ENCODE data around the gene FANCC. TPM values are rescaled to one million over a fixed set of nuclear protein-coding genes. Genes with fewer than 3 reads are reported as not detected.

FANCC gene
- total RNA-seq, 2 donors from 2014 or later: 4.9 to 21.2 TPM

DNA sequence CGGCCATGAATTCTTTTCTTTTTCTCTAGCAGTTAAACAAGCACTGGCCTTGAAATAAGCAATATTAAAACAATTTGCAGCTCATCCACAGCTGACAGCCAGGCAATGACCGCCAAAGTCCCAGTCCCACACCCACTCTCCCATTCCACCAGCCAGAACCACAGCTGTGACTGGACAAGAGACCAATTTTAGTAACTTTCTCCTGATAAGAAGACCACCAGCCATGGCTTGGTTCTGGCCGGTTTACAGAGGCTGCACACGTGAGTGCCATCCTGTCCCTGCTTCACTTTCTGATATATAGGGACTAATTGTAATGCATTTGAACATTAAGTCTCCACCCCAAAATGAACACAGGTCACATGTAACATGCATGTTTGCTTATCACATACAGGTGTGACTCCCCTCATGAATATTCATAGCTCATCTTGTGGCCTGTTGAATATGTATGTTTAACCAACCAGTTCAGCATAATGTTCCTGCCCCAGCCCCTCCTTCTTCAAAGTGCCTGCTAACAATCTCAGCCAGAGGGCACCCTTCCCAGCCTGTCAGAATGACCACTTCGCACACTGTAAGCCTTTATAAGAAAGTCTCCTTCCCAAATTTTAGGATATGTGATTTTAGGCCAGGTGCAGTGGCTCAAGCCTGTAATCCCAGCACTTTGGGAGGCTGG is 23.9 kb upstream of the FANCC start:
- H3K27me3 ChIP-seq (replicated peaks; ENCODE audit: insufficient read depth): no peaks in the 10 kb centered on the region
- H3K9me3 ChIP-seq: no peaks in the 10 kb centered on the region
- DNase-seq (ENCODE audit: low spot score): no peak
- H3K4me1 ChIP-seq (replicated peaks): no peaks in the 10 kb centered on the region
- no peak for TF ChIP-seq POLR2AphosphoS5 (IDR thresholded peaks at IDR 0.05)
- TF ChIP-seq, protein P1, sequence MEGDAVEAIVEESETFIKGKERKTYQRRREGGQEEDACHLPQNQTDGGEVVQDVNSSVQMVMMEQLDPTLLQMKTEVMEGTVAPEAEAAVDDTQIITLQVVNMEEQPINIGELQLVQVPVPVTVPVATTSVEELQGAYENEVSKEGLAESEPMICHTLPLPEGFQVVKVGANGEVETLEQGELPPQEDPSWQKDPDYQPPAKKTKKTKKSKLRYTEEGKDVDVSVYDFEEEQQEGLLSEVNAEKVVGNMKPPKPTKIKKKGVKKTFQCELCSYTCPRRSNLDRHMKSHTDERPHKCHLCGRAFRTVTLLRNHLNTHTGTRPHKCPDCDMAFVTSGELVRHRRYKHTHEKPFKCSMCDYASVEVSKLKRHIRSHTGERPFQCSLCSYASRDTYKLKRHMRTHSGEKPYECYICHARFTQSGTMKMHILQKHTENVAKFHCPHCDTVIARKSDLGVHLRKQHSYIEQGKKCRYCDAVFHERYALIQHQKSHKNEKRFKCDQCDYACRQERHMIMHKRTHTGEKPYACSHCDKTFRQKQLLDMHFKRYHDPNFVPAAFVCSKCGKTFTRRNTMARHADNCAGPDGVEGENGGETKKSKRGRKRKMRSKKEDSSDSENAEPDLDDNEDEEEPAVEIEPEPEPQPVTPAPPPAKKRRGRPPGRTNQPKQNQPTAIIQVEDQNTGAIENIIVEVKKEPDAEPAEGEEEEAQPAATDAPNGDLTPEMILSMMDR (IDR thresholded peaks at IDR 0.05): peak in 3 of 4 experiments; percentile 15 to 31 (median 25)
- TF ChIP-seq POLR2A (IDR thresholded peaks at IDR 0.05): no peak
- H3K27ac ChIP-seq: no peak overlapping the region
- WGBS: 56% methylated on average over 5 of the region's 5 CpGs
- intact Hi-C loops (cut with DNase I): no loop called here
- no peaks in the 10 kb centered on the region for H3K36me3 ChIP-seq
- H3K4me3 ChIP-seq: no peak overlapping the region

DNA sequence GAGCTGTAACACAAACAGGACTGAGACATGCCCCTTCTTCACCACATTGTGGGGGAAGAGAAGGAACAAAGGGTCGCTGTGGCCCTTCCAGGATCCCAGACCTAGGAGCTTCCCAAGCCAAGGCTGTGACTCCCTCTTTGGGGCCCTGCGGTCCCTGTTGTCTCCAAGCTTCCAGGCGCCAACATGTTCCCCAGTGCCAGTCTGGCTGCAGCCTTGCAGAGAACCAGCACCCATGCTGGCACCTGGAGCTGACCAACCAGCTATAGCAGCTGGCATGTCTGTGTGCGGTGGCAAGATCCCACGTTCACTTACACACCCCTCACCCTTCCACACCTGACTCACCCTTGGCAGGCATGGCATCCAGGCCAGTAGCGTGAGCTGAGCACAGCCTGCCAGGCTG is 20.7 kb upstream of the FANCC start:
- no peaks in the 10 kb centered on the region for H3K36me3 ChIP-seq
- no peaks in the 10 kb centered on the region for H3K27me3 ChIP-seq (replicated peaks; ENCODE audit: insufficient read depth)
- no peak overlapping the region for H3K27ac ChIP-seq
- H3K4me3 ChIP-seq: no peak overlapping the region
- 89% methylated on average over 6 of the region's 6 CpGs for WGBS
- H3K9me3 ChIP-seq: no peaks in the 10 kb centered on the region
- intact Hi-C loops (cut with DNase I): no loop called here
- H3K4me1 ChIP-seq (replicated peaks): no peaks in the 10 kb centered on the region
- TF ChIP-seq POLR2A (IDR thresholded peaks at IDR 0.05) (no peak), POLR2AphosphoS5 (IDR thresholded peaks at IDR 0.05) (no peak)
- TF ChIP-seq, protein P1 (IDR thresholded peaks at IDR 0.05): no peak
- no peak for DNase-seq (ENCODE audit: low spot score)

DNA sequence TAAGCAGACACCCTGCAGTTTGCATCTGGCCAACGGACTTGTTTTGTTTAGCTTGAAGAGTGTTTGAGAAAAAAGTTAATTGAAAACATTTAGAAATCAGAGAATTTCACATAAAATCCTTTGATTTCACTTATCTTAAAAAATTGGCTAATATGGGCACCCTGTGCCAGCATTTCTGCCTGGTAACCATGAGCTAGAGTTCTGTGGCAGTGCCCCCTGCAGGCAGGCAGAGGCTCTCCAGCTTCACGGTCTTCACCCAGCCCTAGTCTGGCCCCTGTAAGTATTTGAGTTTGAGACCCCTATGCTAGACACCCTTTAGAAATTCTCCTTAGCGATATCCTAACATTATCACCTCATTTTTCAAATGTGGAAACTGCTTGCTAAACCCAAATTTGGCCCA is 18.8 kb upstream of the FANCC start:
- H3K36me3 ChIP-seq: no peaks in the 10 kb centered on the region
- no peaks in the 10 kb centered on the region for H3K4me1 ChIP-seq (replicated peaks)
- 91% methylated on average over 3 of the region's 3 CpGs for WGBS
- no peak for TF ChIP-seq POLR2A (IDR thresholded peaks at IDR 0.05)
- TF ChIP-seq, protein P1 (IDR thresholded peaks at IDR 0.05): peak in 1 of 4 experiments; percentile 19
- no peak for TF ChIP-seq POLR2AphosphoS5 (IDR thresholded peaks at IDR 0.05)
- intact Hi-C loops (cut with DNase I): no loop called here
- no peaks in the 10 kb centered on the region for H3K27me3 ChIP-seq (replicated peaks; ENCODE audit: insufficient read depth)
- no peak overlapping the region for H3K27ac ChIP-seq
- no peak for DNase-seq (ENCODE audit: low spot score)
- no peak overlapping the region for H3K4me3 ChIP-seq
- no peaks in the 10 kb centered on the region for H3K9me3 ChIP-seq

DNA sequence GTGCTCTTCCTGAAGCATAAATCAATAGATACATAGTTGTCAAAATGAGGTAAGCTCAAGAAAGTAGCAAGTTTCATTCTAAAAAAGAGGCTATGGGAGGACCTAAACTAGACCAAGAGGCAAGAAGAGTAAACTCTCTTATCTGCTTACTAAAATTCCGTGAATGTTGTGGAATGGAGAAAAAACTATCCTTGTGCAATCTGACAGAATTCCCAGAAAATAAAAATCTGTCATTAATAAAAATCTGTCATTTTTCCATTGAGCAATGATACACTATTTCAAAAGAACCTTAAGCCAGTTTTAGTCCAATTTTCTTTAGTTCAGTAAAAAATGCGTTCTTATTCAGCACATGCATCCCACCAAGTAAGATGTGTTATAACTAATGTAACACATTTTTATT is 15.9 kb upstream of the FANCC start:
- no peaks in the 10 kb centered on the region for H3K36me3 ChIP-seq
- no peak overlapping the region for H3K4me3 ChIP-seq
- TF ChIP-seq POLR2AphosphoS5 (IDR thresholded peaks at IDR 0.05) (no peak), POLR2A (IDR thresholded peaks at IDR 0.05) (no peak)
- TF ChIP-seq, protein P1 (IDR thresholded peaks at IDR 0.05): no peak
- H3K27ac ChIP-seq: no peak overlapping the region
- WGBS: 74% methylated on average over 2 of the region's 2 CpGs
- DNase-seq (ENCODE audit: low spot score): no peak
- intact Hi-C loops (cut with DNase I): no loop called here
- no peaks in the 10 kb centered on the region for H3K9me3 ChIP-seq
- no peaks in the 10 kb centered on the region for H3K27me3 ChIP-seq (replicated peaks; ENCODE audit: insufficient read depth)
- no peaks in the 10 kb centered on the region for H3K4me1 ChIP-seq (replicated peaks)

DNA sequence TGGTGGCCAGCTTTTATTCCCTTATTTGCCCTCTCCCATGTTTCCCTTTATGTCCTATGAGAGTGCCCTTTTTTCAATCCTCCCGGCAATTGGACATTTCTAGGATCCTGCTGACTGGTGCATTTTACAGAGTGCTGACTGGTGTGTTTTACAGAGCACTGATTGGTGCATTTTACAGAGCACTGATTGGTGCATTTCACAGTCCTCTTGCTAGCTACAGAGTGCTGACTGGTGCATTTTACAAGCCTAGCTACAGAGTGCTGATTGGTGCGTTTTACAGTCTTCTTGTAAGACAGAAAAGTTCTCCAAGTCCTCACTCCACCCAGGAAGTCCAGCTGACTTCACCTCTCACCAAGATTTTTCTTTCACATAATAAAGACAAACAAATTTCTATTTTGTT is 15.4 kb upstream of the FANCC start:
- H3K4me1 ChIP-seq (replicated peaks): no peaks in the 10 kb centered on the region
- no peak overlapping the region for H3K4me3 ChIP-seq
- DNase-seq (ENCODE audit: low spot score): no peak
- H3K9me3 ChIP-seq: no peaks in the 10 kb centered on the region
- TF ChIP-seq POLR2AphosphoS5 (IDR thresholded peaks at IDR 0.05) (no peak), POLR2A (IDR thresholded peaks at IDR 0.05) (no peak)
- TF ChIP-seq, protein P1 (IDR thresholded peaks at IDR 0.05): no peak
- no peak overlapping the region for H3K27ac ChIP-seq
- no peaks in the 10 kb centered on the region for H3K36me3 ChIP-seq
- H3K27me3 ChIP-seq (replicated peaks; ENCODE audit: insufficient read depth): no peaks in the 10 kb centered on the region
- WGBS: 88% methylated on average over 2 of the region's 2 CpGs
- intact Hi-C loops (cut with DNase I): no loop called here
